ENCODE measurements around the gene SHH. TPM values are rescaled to one million over a fixed set of nuclear protein-coding genes. Genes with fewer than 3 reads are reported as not detected.

Gene SHH
- total RNA-seq, 4 donors from 2014 or later = 7.7 to 16.2 (median 11.3) TPM

DNA sequence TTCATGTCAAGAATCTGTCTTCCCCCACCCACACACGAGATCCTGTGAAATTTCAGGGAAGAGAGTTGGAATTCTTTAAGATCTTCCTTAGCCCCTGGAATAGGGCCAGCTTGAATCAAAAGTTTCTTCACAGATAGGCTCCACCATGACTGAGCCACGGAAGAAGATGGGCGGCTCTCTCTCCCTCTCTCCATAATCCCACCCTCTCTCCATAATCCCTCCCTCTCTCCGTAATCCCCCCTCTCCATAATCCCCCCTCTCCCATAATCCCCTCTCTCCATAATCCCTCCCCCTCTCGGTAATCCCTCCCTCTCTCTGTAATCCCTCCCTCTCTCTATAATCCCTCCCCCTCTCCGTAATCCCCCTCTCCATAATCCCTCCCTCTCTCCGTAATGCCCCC lies 20.4 kb downstream of the SHH start:
- H3K27ac ChIP-seq = no peak overlapping the region
- no peaks in the 10 kb centered on the region for H3K9me3 ChIP-seq
- 73 to 79% methylated on average over 6 of the region's 7 CpGs for WGBS, 2 donors
- TF ChIP-seq POLR2A (IDR thresholded peaks at IDR 0.05) (no peak), EP300 (IDR thresholded peaks at IDR 0.05) (no peak), CTCF (IDR thresholded peaks at IDR 0.05) (no peak)
- H3K27me3 ChIP-seq = peaks cover 0 to 6% of the 10 kb centered on the region in 2 donors
- no peaks in the 10 kb centered on the region for H3K36me3 ChIP-seq
- peaks cover 0 to 14% (median 1%) of the 10 kb centered on the region in 4 donors for H3K4me1 ChIP-seq
- no peak overlapping the region for H3K4me3 ChIP-seq
- DNase-seq (ENCODE audit: low spot score in 2 of 2) = no peak

- peaks cover 0 to 12% (median 2%) of the 10 kb centered on the region in 4 donors for H3K4me1 ChIP-seq
- no peak overlapping the region for H3K4me3 ChIP-seq
- H3K27ac ChIP-seq = no peak overlapping the region
- no peak for TF ChIP-seq EP300 (IDR thresholded peaks at IDR 0.05)
- no peak for TF ChIP-seq POLR2A (IDR thresholded peaks at IDR 0.05)
- no peak for TF ChIP-seq CTCF (IDR thresholded peaks at IDR 0.05)
- H3K36me3 ChIP-seq = no peaks in the 10 kb centered on the region
- DNase-seq (ENCODE audit: low spot score in 2 of 2) = no peak
- H3K27me3 ChIP-seq = peaks cover 0 to under 1% of the 10 kb centered on the region in 2 donors
- H3K9me3 ChIP-seq = no peaks in the 10 kb centered on the region
- 79 to 82% methylated on average over 19 of the region's 19 CpGs for WGBS, 2 donors
These were observed 21.0 kb downstream of the SHH start for GRCh38 chr7:155791214-155791737.

DNA sequence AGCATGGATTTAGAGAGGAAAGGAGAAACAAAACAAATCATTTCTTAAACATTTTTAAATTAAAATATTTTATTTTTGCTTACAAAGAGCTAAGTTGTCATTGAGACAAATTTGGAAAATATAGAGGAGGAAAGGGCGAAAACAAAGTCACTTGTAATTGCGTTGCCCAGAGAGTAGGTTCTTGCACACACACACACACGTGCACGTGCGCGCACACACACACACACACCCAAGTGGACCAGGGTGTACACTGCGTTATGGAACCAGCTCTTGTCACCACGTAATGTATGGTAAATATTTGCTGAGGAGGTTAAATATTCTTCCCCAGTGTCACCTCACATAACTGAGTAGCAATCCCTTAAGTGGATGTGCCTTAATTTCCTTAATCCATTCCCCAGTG lies 21.6 kb downstream of the SHH start:
- Histone ChIP-seq H3K36me3 (no peaks in the 10 kb centered on the region), H3K9me3 (no peaks in the 10 kb centered on the region), H3K4me3 (no peak overlapping the region), H3K27me3 (no peaks in the 10 kb centered on the region), H3K4me1 (peaks cover 0 to 12% (median 2%) of the 10 kb centered on the region in 4 donors), H3K27ac (no peak overlapping the region)
- no peak for DNase-seq (ENCODE audit: low spot score in 2 of 2)
- 73 to 79% methylated on average over 8 of the region's 8 CpGs for WGBS, 2 donors
- no peak for TF ChIP-seq CTCF (IDR thresholded peaks at IDR 0.05)
- no peak for TF ChIP-seq POLR2A (IDR thresholded peaks at IDR 0.05)
- TF ChIP-seq EP300 (IDR thresholded peaks at IDR 0.05) = no peak

GRCh38 chr7:155789001-155789725 lies 23.1 kb downstream of the SHH start:
- Histone ChIP-seq H3K27ac (no peak overlapping the region), H3K4me3 (no peak overlapping the region), H3K27me3 (no peaks in the 10 kb centered on the region), H3K36me3 (peaks cover 0 to 9% (median 0%) of the 10 kb centered on the region in 3 donors), H3K4me1 (peaks cover 0 to 12% (median 2%) of the 10 kb centered on the region in 4 donors), H3K9me3 (no peaks in the 10 kb centered on the region)
- no peak for DNase-seq (ENCODE audit: low spot score in 2 of 2)
- WGBS, 2 donors = 87% methylated on average over 27 to 29 of the region's 29 CpGs
- TF ChIP-seq CTCF (IDR thresholded peaks at IDR 0.05) = no peak
- no peak for TF ChIP-seq POLR2A (IDR thresholded peaks at IDR 0.05)
- no peak for TF ChIP-seq EP300 (IDR thresholded peaks at IDR 0.05)

DNA sequence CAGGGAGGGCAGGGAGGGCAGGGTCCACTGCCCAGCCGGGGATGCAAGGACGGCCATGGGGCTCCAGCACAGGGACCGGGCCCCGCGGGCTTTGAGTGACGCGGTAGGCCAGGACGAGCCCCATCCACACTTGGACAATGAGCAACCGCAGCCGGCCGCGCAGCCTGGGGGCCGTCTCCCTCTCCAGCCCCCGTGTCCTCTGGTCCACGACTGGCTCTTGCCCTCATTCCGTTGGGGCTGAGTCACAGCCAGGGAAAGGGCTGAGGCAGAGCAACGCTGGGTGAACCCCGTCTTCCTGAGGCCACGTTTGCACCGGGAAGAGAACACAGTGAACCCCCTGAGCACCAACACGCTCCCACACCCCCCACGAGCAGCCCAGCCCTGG lies 23.7 kb downstream of the SHH start:
- no peak for DNase-seq (ENCODE audit: low spot score in 2 of 2)
- Histone ChIP-seq H3K4me1 (peaks cover 0 to 12% (median 2%) of the 10 kb centered on the region in 4 donors), H3K4me3 (no peak overlapping the region), H3K36me3 (peaks cover 0 to 14% (median 0%) of the 10 kb centered on the region in 3 donors), H3K9me3 (no peaks in the 10 kb centered on the region), H3K27ac (no peak overlapping the region), H3K27me3 (no peaks in the 10 kb centered on the region)
- TF ChIP-seq POLR2A (IDR thresholded peaks at IDR 0.05) (no peak), CTCF (IDR thresholded peaks at IDR 0.05) (no peak), EP300 (IDR thresholded peaks at IDR 0.05) (no peak)
- 72 to 79% methylated on average over 14 to 22 of the region's 22 CpGs for WGBS, 2 donors

All from tibial nerve (tissue), 4 donors.